ENCODE results near the gene TSPO.
A peak's percentile ranks its signal among the peaks of the same experiment; 100 is the strongest.
"Not testable (repeated sequence)": the region's sequence is repeated elsewhere in the genome, so short reads cannot be mapped to it uniquely, and the experiment has no call there.

The TSPO gene

GRCh38 chr22:43151251-43152002, at the start of gene TSPO:
Gene TSPO, plus strand, starts transcription at chr22:43151559. Its CDS starts 7,680 bp downstream, at chr22:43159239.
- peak; percentile 53 to 75 for DNase-seq

GRCh38 chr22:43104056-43104625, 47.2 kb upstream of the TSPO start:
- not testable (repeated sequence) for DNase-seq

- DNase-seq: not testable (repeated sequence)
Observed at GRCh38 chr22:43104950-43105349, 46.4 kb upstream of the TSPO start.

- DNase-seq: no peak
Observed at GRCh38 chr22:43106302-43106701, 45.1 kb upstream of the TSPO start.

GRCh38 chr22:43109511-43109910, 41.8 kb upstream of the TSPO start:
- DNase-seq: no peak

GRCh38 chr22:43109921-43110443, 41.4 kb upstream of the TSPO start:
- DNase-seq: no peak

GRCh38 chr22:43110444-43110926, 40.9 kb upstream of the TSPO start, which contains the start of gene BIK:
Gene BIK, plus strand, starts transcription at chr22:43110750. Its CDS starts 13,273 bp downstream, at chr22:43124023.
- peak; percentile 43 to 51 for DNase-seq

GRCh38 chr22:43110927-43111623, 40.3 kb upstream of the TSPO start:
- DNase-seq: peak; percentile 41 to 58

- DNase-seq: no peak
Observed at GRCh38 chr22:43113526-43114251, 37.7 kb upstream of the TSPO start.

- no peak for DNase-seq
Observed at GRCh38 chr22:43114958-43115357, 36.4 kb upstream of the TSPO start.

GRCh38 chr22:43116932-43117331, 34.4 kb upstream of the TSPO start:
- no peak for DNase-seq

GRCh38 chr22:43118024-43118849, 33.1 kb upstream of the TSPO start:
- no peak for DNase-seq

- DNase-seq: no peak
Observed at GRCh38 chr22:43118953-43119458, 32.4 kb upstream of the TSPO start.

- DNase-seq: no peak
Observed at GRCh38 chr22:43126501-43127165, 24.7 kb upstream of the TSPO start.

- no peak for DNase-seq
Observed at GRCh38 chr22:43127166-43127908, 24.0 kb upstream of the TSPO start.

- DNase-seq: no peak
Observed at GRCh38 chr22:43128116-43128515, 23.2 kb upstream of the TSPO start.

- no peak for DNase-seq
Observed at GRCh38 chr22:43128928-43129424, 22.4 kb upstream of the TSPO start.

- DNase-seq: no peak
Observed at GRCh38 chr22:43129426-43130425, 21.6 kb upstream of the TSPO start.
